GM12878 (cell line): ENCODE data around the gene PPIL6. TPM values are rescaled to one million over a fixed set of nuclear protein-coding genes. Genes with fewer than 3 reads are reported as not detected.
A peak's percentile ranks its signal among the peaks of the same experiment; 100 is the strongest.

Experiments used
- ASH2L ChIP-seq: fragments of 300-600, 200-600 bp; sonication (generic); IDR thresholded peaks from 2 replicates; pipeline ENCODE4 v1.6.1; 2017; ENCODE audit warnings: low read depth, mild to moderate bottlenecking, borderline replicate concordance
- CHD2 ChIP-seq: IDR thresholded peaks from 2 replicates; pipeline ENCODE4 v1.6.1; 2011; ENCODE audit warnings: low read depth, low read length, improper control_type of control experiment, borderline replicate concordance
- ESRRA ChIP-seq: IDR thresholded peaks from 2 replicates; pipeline ENCODE4 v1.6.1; 2012; ENCODE audit warnings: mild to moderate bottlenecking, low read length, improper control_type of control experiment
- KAT2A ChIP-seq: conservative IDR thresholded peaks from 2 replicates; pipeline ENCODE4 v1.6.1; 2011; ENCODE audit warnings: low read depth, low read length; ENCODE audit not compliant: control insufficient read depth
- LARP7 ChIP-seq: fragments of 450-650 bp; IDR thresholded peaks from 2 replicates; pipeline ENCODE4 v1.6.1; 2017; ENCODE audit warnings: mild to moderate bottlenecking
- NFIC ChIP-seq: IDR thresholded peaks from 2 replicates; pipeline ENCODE4 v1.6.1; 2012; ENCODE audit warnings: low read depth, mild to moderate bottlenecking, inconsistent platforms, low read length, moderate library complexity
- PAX8 ChIP-seq: fragments of 450-650 bp; IDR thresholded peaks from 2 replicates; pipeline ENCODE4 v1.6.1; 2017; ENCODE audit warnings: mild to moderate bottlenecking, moderate library complexity
- RUNX3 ChIP-seq: IDR thresholded peaks from 2 replicates; pipeline ENCODE4 v1.6.1; 2012; ENCODE audit warnings: low read length, inconsistent platforms
- SMC3 ChIP-seq: IDR thresholded peaks from 2 replicates; pipeline ENCODE4 v1.6.1; 2011; ENCODE audit warnings: low read length, improper control_type of control experiment, borderline replicate concordance
- SREBF1 ChIP-seq: IDR thresholded peaks from 2 replicates; pipeline ENCODE4 v1.6.1; 2012; ENCODE audit warnings: mild to moderate bottlenecking, low read length
- SUPT20H ChIP-seq: IDR thresholded peaks from 2 replicates; pipeline ENCODE4 v1.6.1; 2011; ENCODE audit warnings: low read depth, mild to moderate bottlenecking, low read length, moderate library complexity, borderline replicate concordance; ENCODE audit not compliant: control insufficient read depth
- SUZ12 ChIP-seq: fragments of 200-600 bp; sonication (generic); IDR thresholded peaks from one replicate; pipeline ENCODE4 v1.6.1; 2018; ENCODE audit warnings: antibody characterized with exemption, mild to moderate bottlenecking; ENCODE audit not compliant: unreplicated experiment
- TCF12 ChIP-seq: IDR thresholded peaks from 2 replicates; pipeline ENCODE4 v1.6.1; 2011; ENCODE audit warnings: low read depth, mild to moderate bottlenecking, low read length
- TCF3 ChIP-seq: IDR thresholded peaks from 2 replicates; pipeline ENCODE4 v1.6.1; 2012; ENCODE audit warnings: low read depth, mild to moderate bottlenecking, low read length, borderline replicate concordance; ENCODE audit not compliant: insufficient read depth
- ZNF217 ChIP-seq: fragments of 450-650 bp; IDR thresholded peaks from 2 replicates; pipeline ENCODE4 v1.6.1; 2017; ENCODE audit warnings: antibody characterized with exemption, mild to moderate bottlenecking
- ZNF24 ChIP-seq: fragments of 450-650 bp; IDR thresholded peaks from 2 replicates; pipeline ENCODE4 v1.6.1; 2017; ENCODE audit warnings: antibody characterized with exemption, mild to moderate bottlenecking
- ZNF384 ChIP-seq: IDR thresholded peaks from 2 replicates; pipeline ENCODE4 v1.6.1; 2012; ENCODE audit warnings: low read depth, mild to moderate bottlenecking, low read length, improper control_type of control experiment, borderline replicate concordance
- polyA plus RNA-seq, 11 experiments: library from polyadenylated mRNA; depleted of rRNA in 4 of 11; unstranded in 6 of 11; stranded (reverse) in 5 of 11; fragments of >200 nt; fragmentation: Nextera tagmentation in 4 of 11; fragmentation: Illumina TruSeq in 1 of 11; extraction: Ambion mirVana in 4 of 11; extraction: Trizol in 1 of 11; gene quantifications; 1 replicate in 1 of 11; 2 replicates in 10 of 11; pipeline versions ENCODE4 v1.2.1 to v1.2.3, GENCODE V29; 2011 to 2016; ENCODE audit warnings: inconsistent platforms in 2 of 11, missing spikeins in 2 of 11, low read depth in 1 of 11
- total RNA-seq, 4 experiments: library from RNA; depleted of rRNA in 3 of 4; stranded (reverse); fragments of >200 nt in 3 of 4; fragmentation: Illumina TruSeq in 1 of 4; extraction: Trizol in 1 of 4; gene quantifications; 2 replicates each; pipeline versions ENCODE4 v1.2.1 to v1.2.3, GENCODE V29; 2013 to 2021
- TF ChIP-seq, protein P1 (sequence below): fragments of 450-650 bp; IDR thresholded peaks from 2 replicates; pipeline ENCODE4 v1.6.1; 2017; ENCODE audit warnings: mild to moderate bottlenecking
- TF ChIP-seq, protein P2 (sequence below): fragments of 450-650 bp; formaldehyde crosslinking; IDR thresholded peaks from 2 replicates; pipeline ENCODE4 v1.4.0; 2022; ENCODE audit warnings: mild to moderate bottlenecking, moderate library complexity
- TF ChIP-seq, protein P3 (sequence below): fragments of 450-650 bp; conservative IDR thresholded peaks from 2 replicates; pipeline ENCODE4 v1.6.1; 2017; ENCODE audit warnings: mild to moderate bottlenecking, moderate library complexity
- TF ChIP-seq, protein P4 (sequence below), 3 experiments: IDR thresholded peaks in 2 of 3; conservative IDR thresholded peaks in 1 of 3; 2 replicates each; pipeline ENCODE4 v1.5.1; 2011; ENCODE audit warnings: low read depth in 3 of 3, low read length in 3 of 3, mild to moderate bottlenecking in 3 of 3, control low read depth in 2 of 3, moderate library complexity in 2 of 3, inconsistent platforms in 1 of 3, mixed read lengths in 1 of 3; ENCODE audit not compliant: control insufficient read depth in 2 of 3, insufficient read depth in 1 of 3; ENCODE audit errors: extremely low read depth in 1 of 3

The PPIL6 gene
- total and polyA plus RNA-seq, 10 of the 15 experiments (the other 5 are each of a cell fraction or from before 2014, with no cell fraction given) = 0.01 to 0.26 (median 0.12) TPM; not detected in 5

DNA sequence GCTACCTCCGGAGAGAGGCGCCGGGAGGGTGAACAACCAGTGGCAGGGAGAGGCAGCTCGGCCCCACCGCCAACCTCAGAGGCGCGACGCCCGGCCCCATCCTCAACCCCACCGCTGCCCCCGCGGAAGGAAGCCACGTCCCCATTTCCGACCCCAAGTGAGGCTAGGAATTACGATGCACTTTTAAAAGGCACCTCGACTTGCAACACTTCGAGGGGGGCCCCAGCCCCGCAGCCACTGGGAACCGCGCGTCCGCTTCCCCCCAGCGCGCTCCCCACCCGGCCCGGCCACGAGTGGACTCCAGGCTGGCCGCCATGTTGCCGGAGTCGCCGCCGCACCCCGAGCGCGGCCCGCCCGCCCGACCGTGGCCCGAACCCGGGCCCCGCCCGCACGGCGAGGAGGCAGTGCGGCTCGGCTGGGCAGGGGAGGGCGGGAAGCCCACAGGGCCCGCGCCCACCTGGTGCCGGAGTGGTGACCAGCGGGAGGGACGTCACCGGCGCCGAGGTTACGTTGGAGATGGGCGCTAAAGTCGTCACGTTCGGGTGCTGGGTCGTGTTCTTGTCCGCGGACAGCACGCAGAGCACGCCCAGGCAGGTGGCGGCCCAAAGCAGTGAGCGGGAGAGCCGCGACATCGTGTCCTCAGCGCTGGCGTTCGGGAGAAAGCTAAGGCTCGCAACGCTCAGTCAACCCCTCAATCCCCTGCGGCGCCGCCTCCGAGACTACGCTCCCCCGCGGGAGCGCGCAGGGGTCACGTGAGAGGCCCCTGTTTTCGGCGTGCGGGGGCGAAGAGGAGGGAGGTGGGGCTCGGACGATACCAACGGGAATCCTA is 58.5 kb downstream of the PPIL6 start, which contains the start of gene CD164 (continued):
- TF ChIP-seq, protein P1, sequence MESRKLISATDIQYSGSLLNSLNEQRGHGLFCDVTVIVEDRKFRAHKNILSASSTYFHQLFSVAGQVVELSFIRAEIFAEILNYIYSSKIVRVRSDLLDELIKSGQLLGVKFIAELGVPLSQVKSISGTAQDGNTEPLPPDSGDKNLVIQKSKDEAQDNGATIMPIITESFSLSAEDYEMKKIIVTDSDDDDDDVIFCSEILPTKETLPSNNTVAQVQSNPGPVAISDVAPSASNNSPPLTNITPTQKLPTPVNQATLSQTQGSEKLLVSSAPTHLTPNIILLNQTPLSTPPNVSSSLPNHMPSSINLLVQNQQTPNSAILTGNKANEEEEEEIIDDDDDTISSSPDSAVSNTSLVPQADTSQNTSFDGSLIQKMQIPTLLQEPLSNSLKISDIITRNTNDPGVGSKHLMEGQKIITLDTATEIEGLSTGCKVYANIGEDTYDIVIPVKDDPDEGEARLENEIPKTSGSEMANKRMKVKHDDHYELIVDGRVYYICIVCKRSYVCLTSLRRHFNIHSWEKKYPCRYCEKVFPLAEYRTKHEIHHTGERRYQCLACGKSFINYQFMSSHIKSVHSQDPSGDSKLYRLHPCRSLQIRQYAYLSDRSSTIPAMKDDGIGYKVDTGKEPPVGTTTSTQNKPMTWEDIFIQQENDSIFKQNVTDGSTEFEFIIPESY = no peak
- TF ChIP-seq LARP7 (peak; percentile 92), TCF12 (peak; percentile 73; the same call in 1 of the 2 replicates), RUNX3 (peak; percentile 67), CHD2 (peak; percentile 24; the same call in 1 of the 2 replicates), SREBF1 (no peak), SMC3 (no peak), NFIC (no peak), ASH2L (peak; percentile 89; the same call in 1 of the 2 replicates), SUPT20H (no peak), SUZ12 (no peak), PAX8 (no peak), ZNF24 (no peak), KAT2A (no peak), ZNF384 (no peak), ZNF217 (no peak), ESRRA (no peak), TCF3 (peak; percentile 70; the same call in 1 of the 2 replicates)
- TF ChIP-seq, protein P2, sequence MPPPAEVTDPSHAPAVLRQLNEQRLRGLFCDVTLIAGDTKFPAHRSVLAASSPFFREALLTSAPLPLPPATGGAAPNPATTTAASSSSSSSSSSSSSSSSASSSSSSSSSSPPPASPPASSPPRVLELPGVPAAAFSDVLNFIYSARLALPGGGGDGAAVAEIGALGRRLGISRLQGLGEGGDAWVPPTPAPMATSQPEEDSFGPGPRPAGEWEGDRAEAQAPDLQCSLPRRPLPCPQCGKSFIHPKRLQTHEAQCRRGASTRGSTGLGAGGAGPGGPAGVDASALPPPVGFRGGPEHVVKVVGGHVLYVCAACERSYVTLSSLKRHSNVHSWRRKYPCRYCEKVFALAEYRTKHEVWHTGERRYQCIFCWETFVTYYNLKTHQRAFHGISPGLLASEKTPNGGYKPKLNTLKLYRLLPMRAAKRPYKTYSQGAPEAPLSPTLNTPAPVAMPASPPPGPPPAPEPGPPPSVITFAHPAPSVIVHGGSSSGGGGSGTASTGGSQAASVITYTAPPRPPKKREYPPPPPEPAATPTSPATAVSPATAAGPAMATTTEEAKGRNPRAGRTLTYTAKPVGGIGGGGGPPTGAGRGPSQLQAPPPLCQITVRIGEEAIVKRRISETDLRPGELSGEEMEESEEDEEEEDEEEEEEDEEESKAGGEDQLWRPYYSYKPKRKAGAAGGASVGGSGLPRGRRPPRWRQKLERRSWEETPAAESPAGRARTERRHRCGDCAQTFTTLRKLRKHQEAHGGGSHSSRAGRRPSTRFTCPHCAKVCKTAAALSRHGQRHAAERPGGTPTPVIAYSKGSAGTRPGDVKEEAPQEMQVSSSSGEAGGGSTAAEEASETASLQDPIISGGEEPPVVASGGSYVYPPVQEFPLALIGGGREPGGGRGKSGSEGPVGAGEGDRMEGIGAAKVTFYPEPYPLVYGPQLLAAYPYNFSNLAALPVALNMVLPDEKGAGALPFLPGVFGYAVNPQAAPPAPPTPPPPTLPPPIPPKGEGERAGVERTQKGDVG (CRISPR knock-in tag) = 0 out of 2 replicates have a peak, but pooled peaks have one; percentile 22
- TF ChIP-seq, protein P3, sequence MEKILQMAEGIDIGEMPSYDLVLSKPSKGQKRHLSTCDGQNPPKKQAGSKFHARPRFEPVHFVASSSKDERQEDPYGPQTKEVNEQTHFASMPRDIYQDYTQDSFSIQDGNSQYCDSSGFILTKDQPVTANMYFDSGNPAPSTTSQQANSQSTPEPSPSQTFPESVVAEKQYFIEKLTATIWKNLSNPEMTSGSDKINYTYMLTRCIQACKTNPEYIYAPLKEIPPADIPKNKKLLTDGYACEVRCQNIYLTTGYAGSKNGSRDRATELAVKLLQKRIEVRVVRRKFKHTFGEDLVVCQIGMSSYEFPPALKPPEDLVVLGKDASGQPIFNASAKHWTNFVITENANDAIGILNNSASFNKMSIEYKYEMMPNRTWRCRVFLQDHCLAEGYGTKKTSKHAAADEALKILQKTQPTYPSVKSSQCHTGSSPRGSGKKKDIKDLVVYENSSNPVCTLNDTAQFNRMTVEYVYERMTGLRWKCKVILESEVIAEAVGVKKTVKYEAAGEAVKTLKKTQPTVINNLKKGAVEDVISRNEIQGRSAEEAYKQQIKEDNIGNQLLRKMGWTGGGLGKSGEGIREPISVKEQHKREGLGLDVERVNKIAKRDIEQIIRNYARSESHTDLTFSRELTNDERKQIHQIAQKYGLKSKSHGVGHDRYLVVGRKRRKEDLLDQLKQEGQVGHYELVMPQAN = peak; percentile 93
- TF ChIP-seq, protein P4, sequence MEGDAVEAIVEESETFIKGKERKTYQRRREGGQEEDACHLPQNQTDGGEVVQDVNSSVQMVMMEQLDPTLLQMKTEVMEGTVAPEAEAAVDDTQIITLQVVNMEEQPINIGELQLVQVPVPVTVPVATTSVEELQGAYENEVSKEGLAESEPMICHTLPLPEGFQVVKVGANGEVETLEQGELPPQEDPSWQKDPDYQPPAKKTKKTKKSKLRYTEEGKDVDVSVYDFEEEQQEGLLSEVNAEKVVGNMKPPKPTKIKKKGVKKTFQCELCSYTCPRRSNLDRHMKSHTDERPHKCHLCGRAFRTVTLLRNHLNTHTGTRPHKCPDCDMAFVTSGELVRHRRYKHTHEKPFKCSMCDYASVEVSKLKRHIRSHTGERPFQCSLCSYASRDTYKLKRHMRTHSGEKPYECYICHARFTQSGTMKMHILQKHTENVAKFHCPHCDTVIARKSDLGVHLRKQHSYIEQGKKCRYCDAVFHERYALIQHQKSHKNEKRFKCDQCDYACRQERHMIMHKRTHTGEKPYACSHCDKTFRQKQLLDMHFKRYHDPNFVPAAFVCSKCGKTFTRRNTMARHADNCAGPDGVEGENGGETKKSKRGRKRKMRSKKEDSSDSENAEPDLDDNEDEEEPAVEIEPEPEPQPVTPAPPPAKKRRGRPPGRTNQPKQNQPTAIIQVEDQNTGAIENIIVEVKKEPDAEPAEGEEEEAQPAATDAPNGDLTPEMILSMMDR (IDR thresholded peaks at IDR 0.05 in 2 of 3, conservative IDR thresholded peaks at IDR 0.05 in 1 of 3; ENCODE audit: control insufficient read depth in 2 of 3, extremely low read depth in 1 of 3, insufficient read depth in 1 of 3, low read depth in 3 of 3, low read length in 3 of 3) = no peak
